Measurements from ENCODE around the gene ZNF521.

Gene ZNF521

DNA sequence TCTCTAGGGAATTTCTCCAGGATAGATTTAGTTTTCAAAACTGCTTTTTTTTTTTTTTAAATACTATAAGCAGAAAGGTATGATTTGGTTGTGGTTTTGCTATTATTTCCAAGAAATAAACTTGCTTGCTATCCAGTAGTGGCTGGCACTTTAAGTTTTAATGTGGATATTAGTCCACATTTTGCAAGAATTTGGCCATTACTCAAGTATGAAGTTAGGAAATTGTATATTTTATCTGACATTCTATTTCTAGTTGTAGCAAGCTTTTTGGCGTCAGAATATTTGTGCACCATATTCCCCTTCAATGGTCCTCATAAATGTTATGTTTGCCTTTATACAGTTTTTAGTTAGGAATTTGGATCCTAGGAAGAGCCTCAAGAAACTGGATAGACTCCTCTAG, 226.3 kb downstream of the ZNF521 start:
- no peak for DNase-seq (ENCODE audit: low read depth in 2 of 2)

DNA sequence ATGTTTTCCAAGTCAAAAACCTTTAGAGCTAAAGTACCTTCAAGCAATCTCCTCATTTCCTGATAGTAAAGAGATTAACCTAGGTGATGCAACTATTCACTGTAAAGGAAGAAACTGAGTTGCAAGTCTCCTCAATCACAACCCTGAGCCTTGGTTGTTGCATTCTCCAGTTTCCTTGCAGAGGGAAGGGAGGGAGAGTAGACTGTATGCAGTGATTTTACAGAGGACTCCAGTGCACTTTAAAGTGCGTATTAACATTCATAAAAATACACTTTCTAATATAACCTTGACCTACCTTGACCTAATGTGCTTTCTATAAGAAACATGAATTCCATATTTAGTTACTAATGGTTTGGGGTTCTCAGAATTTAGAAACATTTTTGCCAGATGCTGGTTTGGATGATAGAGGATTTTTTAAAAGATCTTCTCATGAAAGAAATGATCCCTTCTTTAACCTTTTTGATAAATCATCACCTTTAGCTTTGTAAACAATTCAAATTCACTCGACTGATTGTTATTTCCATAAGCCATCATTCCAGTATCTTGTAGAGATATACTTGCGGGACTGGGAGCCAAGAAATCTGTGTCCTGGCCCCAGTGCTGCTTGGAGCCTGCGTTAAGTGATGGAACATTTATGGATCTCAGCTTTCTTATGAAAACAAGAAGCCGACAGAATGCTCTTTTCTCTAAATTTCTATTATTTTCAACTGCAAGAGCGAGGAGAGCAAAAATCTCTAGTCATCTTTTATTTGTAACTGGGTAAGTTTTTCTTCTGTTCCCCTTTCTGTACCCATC, 228.3 kb downstream of the ZNF521 start:
- no peak for DNase-seq (ENCODE audit: low read depth in 2 of 2)

DNA sequence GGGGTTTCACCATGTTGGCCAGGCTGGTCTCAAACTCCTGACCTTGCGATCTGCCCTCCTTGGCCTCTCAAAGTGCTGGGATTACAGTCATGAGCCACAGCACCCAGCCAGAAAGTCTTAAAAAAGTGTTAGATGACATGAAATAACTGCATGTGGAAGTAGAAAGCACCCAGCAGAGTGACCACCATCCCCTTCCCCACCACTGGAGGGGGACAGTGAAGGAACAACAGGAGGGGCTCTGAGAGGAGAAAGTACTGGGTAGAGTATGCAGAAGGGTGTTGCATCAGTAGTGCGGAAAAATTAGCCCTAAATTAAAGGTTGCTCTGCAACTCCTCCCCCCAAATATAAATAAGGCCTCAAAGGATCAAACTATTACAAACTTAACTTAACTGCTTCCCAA, 230.5 kb downstream of the ZNF521 start:
- no peak for DNase-seq (ENCODE audit: low read depth in 2 of 2)

DNA sequence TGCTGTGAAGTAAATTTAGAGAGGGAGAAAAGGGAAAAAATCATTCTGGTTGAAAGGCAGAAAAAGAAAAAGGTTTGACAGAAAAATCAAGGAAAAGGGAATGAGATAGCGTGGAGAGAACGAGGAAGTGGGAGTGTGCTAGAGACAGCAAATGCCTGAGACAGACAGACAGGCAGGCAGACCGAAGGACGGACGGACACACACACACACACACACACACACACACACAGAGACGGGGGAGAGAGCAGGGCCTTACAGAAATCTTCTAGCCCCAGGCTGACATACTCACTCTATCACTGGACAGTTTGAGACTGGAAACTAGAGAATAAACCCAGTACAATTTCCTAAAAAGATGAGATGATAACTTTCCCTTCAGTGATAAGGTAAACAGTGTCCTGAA, 238.4 kb downstream of the ZNF521 start:
- DNase-seq (ENCODE audit: low read depth in 2 of 2) = no peak

DNA sequence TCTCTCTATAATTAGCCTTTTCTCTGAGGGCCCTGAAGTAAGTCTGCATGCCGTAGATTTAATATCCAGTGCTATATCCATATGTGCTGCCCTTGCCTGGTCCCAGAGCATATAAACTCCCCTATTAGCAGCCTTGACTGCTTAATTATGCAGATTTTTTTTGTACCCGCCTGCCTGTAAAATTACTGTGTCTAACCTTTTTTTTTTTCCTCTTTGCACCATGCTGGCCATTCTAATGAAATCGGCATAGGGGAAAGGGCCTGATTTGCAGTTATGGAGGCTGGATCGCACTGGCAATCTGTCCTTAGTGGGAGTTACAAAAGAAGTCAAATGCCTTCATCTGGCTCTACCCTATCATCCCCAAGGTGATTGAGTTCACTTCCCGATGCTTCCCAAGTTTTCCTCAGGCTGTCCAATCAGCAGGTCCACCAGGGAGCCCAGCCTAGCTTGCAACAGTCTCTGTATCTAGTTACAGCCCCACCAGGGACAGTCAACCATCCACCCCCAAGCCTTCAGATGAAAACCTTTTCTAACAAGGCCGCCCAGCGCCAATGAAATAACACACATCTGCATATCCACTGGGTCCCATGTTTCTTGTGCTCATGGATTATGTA, 239.0 kb downstream of the ZNF521 start:
- DNase-seq (ENCODE audit: low read depth in 2 of 2) = no peak

DNA sequence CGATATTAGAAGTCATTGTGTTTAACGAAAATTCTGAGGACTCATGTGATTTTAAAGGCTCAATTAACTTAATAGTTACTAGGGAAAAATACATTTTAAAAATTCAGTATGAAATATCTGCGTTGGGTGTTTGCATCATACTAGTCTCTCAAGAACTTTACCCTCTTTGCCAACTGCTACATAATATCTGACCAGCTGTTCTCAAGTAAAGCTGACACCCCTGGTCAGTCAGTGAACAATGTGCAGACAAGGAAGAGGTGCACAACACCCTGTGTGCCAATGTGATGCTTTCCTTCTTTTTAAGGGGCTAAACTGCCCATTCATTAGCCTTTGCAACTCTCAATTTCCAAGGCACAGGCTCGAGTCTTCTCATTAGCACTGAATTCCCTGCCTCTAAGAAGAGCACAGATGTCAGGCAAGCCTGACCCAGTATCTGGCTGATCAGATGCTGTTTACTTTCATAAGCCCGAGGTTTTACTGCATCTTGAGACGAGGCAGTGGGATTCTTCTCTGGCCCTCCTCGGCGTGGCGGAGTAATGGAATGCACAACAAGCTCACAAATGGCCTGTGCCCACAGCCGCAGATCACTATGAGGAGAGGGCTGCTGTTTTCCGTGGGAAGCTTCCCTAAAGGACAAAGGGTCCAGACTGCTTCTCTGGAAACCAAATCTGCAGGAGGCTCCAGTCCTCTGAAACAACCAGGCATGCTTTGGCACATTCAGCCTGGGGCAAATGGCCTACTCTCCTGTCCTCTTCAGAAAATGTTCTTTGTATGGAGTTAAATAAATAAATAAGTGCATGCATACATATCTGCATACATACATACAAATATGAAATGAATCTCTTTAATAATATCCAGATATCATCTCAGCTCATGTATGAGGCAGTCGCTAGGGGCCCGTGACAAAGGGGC, 240.3 kb downstream of the ZNF521 start:
- DNase-seq (ENCODE audit: low read depth in 2 of 2) = no peak

DNA sequence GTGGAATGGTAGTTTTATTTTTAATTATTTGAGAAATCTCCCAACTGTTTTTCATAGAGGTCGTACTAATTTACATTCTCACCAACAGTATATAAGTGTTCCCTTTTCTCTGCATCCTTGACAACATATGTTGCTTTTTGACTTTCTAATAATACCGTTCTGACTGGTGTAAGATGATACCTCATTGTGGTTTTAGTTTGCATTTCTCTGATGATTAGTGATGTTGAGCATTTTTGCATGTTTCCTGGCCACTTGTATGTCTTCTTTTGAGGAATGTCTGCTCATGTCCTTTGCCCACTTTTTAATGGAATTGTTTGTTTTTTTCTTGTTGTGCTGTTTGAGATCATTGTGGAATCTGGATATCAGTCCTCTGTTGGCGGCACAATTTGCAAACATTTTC, 242.5 kb downstream of the ZNF521 start:
- DNase-seq (ENCODE audit: low read depth in 2 of 2) = no peak

DNA sequence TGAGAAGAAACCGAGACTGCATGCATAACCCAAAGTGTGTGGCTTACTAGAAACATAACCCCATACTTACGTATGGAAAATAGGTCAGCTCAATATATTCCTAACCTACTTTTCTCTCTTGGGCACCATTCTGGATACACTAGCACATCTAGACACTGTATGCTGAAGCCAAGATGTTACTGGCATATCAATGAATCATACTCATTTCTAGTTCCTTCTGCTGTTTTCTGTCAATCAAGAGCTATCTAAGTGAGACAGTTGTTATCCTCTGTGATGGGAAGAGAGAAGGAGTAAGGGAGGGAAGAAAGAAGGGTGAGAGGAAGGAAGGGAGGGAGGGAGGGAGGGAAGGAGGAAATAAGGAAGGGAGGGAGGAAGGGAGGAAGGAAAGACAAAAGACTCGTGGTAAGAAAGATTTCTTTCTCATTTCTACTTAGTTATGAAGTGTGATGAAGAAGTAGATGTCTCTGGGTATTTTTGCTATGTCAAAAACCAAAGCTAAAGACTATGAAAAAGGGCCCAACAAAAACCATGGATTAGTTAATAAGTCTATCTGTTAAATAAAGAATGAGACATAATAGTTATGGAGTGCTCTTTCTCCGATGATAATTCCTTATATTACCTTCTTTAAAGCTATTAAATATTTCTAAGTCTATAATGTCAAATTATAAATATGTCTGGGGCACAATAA, 248.4 kb downstream of the ZNF521 start:
- DNase-seq (ENCODE audit: low read depth in 2 of 2) = no peak

DNA sequence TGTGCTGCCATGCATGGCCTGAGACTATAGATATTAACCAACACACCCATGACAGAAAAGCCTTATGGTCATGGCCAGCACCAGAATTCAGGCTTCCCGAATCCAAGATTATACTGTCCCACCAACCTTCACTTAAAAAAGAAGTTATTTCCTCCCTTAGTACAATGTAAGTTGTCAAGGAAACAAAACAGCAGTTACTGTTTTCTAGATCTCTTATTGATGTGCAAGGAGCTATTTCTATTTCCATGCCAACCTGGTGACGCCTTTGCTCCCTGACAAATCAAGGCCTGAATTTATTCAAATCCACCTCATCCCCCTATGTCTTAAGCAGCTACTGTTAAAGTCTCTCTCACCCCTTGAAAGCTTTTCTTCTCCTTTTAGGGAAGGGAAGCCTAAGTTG, 249.3 kb downstream of the ZNF521 start:
- DNase-seq (ENCODE audit: low read depth in 2 of 2) = no peak

DNA sequence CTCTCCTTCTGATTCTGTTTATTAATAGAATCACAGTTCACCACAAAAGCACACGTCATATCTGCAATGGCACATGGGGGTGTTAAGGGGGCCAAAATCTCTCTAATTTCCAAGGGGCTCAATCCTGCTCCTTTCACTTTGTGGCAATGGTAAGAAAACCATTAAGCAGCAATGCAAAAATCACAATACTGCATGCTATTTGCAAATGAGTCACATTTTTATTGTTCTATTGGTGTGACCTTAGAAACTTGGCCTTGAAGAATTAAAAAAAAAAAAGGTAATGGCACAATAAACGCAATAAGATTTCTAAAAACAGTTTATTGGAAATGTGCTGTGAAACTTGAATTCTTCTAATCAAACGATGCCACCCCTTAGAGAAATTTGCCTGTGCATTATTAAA, 251.5 kb downstream of the ZNF521 start:
- DNase-seq (ENCODE audit: low read depth in 2 of 2) = no peak

DNA sequence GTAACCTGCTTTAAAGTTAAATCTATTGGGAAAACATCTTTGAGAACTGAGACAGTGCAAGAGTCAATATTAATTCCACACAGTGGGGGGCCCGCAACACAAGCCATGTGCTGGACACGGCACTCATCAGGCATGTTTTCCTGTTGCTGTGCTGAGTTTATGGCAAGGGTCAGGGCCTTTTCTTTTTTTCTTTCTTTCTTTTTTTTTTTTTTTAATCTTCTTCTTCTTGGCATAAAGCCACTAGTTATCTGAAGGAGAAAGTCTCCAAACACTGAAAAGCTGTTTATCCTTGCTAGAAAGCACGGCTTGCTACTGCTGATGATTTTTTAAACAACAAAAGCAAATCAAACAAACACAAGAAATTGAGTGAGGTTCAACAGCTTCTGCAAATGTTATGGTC, 252.1 kb downstream of the ZNF521 start:
- no peak for DNase-seq (ENCODE audit: low read depth in 2 of 2)

DNA sequence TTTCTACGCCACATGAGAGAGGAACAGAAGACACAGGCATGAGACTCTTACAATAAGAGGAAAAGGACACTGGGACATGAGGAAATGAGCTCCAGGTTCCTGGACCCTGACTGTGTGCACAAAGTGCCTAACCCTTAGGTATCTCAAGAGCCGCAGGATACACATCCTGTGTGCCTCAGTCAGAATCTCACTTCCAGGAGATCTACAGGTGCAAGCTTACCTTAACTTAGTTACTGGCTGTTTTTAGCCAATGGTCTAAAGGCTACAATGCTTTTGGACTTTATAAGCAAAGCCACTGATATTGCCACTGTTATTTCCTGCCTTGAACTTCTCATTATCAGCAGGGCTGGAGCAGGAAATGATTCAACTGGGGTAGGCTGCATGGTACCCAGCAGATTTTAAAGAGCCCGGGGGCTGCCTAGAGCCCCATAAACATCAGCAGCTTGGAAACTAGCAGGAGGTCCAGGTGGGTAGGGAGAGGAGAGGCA, 254.4 kb downstream of the ZNF521 start:
- DNase-seq (ENCODE audit: low read depth in 2 of 2) = no peak

DNA sequence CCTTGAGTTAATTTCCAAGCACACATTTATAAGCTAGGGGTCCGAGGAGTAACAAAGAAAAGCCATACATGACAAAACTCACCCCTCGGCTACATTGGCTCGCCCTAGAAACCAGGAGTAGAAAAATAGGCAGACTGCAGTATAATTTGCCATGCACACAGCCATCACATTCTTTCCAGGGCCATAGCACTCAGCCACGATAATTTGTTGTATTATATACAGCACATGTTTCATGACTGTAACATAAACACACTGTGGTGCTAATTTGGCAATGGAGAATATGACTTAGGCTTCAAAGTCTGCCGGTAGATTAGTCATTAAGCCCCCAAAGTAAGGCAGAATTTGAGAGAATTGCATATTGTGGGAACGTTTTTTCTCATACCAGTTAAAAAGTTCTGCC, 254.9 kb downstream of the ZNF521 start:
- no peak for DNase-seq (ENCODE audit: low read depth in 2 of 2)

DNA sequence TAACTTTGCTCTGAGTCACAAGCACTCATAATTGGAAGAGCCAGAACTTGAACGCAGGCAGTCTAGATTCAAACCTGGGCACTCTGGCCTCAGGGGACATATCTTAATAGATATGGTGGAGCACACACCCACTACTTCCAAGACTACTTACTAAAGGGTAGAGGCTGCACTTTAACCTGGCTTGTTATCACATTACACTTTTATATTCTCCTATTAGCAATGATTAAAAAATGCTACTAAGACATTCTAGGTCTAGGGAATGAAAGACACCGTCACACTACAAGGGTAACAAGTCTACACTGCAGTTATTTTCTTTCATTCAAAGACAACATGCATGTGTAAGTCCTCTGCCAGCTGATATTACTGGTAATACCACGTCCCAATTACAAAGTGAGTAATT, 258.8 kb downstream of the ZNF521 start:
- no peak for DNase-seq (ENCODE audit: low read depth in 2 of 2)

DNA sequence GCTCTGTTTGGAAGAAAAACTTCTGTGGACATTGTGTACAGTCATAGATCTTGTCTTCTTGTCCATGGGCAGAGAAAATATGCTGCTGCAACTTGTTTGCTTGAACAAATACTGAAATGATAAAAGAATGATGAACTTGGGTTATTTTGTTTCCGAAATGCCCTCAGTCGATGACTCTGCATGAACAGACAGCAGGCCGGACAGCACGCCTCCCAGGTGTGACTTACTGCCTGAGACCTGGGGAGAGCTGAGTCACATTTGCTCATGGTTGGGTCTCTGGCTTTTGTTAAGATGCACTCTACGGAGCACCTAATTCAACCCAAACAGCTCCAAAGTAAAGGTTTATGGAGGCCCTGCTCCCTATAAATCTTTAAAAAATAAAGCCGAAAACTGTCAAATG, 262.5 kb downstream of the ZNF521 start:
- DNase-seq (ENCODE audit: low read depth in 2 of 2) = no peak

DNA sequence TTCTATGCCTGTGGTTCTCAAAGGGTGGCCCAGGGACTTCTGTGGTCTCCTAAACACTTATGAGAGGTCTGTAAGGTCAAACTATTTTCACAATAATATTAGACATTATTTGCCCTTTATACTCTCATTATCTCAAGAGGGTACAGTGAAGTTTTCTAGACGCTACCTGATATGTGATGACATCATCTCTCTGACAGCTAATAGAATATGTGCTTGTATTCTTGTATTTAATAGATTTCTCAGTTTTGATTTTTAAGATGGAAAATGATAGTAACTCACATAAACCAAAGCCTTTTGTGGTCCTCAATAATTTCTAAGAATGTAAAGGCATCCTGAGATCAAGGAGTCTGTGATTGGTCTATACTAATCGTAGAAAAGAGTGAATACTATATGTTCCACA, 265.1 kb downstream of the ZNF521 start:
- DNase-seq (ENCODE audit: low read depth in 2 of 2) = no peak

DNA sequence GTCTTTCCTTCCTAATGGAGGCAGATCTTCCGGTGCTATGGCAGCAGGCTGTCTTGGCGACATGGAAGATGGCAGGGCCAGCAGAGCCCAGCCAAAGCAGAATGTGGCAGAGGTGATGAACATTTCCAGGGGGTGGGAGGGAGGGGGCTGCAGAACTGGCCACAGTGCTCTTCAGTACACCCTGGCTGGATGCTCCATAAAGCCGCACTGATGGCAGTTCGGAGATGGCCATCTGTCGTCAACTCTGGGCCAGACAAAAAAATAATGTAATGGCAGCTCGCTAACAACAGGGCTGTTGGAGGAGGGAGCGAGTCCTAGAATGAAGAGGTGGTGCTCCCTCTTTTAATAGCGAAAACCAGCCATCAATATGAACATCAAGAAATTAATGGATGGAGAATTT, 271.0 kb downstream of the ZNF521 start:
- no peak for DNase-seq (ENCODE audit: low read depth in 2 of 2)

DNA sequence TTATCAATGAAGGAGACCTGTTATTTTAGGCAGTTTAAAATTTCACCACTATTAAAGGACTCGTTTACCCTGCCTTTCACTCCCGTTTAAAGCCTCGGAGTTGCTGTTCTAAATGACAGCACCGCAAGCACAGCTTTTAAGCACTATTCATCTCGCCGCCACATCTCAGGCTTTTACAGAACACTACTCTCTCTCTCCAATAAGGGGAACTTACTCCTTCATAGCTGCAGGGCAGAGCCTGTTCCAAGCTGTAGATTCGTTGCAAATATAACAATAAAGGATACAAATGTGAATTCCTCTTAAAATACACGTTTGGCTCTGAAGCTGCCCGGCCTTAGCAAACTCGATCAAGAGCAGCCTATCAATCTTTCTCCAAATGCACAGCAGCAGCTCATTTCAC, 271.8 kb downstream of the ZNF521 start:
- DNase-seq (ENCODE audit: low read depth in 2 of 2) = no peak

DNA sequence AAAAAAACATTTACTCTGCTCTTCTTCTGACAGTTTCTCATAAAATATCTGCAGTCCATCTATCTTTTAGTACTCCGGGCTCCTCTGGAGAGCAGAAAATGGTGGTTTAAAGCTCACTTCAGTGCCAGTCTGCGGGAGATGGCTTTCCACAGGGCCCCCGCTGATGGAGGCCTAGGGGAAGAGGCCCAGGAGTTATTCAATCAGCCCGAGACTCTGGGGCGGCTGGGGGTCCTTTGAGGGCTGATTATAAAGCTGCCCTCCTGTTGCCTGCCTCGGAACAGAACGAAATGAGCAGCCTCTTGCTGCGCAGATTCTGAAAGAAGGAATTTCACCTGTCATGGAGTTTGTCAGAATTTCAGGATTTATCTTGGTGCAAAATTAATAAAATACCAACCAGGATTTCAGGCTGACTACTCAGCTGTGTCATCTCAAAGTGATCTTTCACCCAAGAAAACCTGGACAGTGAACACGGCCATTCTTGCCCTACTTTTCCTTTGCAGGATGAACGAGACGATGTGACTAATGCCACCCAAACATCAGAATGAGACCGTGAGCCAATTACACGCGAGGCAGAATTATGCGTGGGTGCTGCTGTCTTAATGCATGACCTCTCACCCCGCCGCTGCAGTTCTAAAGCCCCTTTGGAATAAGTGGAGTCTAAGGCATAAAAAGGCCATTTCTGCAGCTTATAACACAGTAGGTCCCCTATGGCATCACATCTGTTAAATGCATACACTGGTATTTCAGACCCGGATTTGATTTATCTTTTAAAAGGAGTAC, 273.8 kb downstream of the ZNF521 start:
- DNase-seq (ENCODE audit: low read depth in 2 of 2) = no peak

DNA sequence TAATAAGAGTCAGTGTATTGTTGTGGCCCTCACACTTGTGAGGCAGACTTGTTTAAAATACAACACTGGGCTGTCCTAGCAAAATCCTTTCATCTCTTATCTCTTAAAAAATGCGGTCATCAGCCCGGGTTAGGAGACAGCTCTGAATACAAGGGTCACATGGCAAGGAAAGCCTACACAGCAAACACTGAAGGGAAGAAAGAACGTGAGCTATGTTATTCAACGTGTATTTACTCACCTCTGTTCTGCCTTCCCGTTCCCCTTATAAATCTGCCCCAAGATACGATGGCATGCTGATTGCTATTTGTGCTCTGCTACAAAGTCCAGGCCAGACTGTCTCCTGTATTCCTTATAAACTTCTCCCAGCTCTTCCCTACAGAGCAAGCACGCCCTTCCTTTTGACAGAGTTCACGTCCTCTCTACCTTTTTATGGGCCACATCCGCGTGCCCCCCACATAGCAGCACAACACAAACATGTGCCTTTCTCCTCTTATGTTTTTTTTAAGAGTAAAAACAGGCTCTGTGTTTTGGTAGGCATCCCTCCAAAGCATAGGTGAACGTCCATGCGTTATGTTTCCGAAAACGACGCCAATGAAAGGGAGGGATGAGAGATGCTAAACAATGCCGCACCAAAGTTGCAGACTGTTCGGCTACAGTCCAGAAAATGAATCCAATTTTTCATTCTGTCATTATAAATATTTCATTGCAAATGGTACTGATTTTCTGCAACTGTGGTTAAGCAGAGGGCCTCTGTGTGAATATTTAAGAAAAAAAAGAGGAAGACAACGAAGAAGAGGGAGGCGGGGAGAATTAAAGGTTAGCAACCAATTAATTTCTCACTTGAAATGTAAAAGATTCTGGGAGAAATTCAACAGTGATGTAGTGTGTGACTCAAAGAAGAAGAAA, 274.7 kb downstream of the ZNF521 start:
- DNase-seq (ENCODE audit: low read depth in 2 of 2) = no peak
